HepG2 (cell line): ENCODE measurements around the gene AJM1. TPM values are rescaled to one million over a fixed set of nuclear protein-coding genes. Genes with fewer than 3 reads are reported as not detected.

Experiments
- AKAP8 ChIP-seq: sonication (generic); formaldehyde crosslinking; IDR thresholded peaks from 2 replicates; pipeline ENCODE4 v1.5.1; 2020; ENCODE audit warnings: mild to moderate bottlenecking, missing genetic modification reagents
- CCDC6 ChIP-seq: sonication (generic); formaldehyde crosslinking; IDR thresholded peaks from 2 replicates; pipeline ENCODE4 v1.8.1; 2022; ENCODE audit warnings: mild to moderate bottlenecking, missing genetic modification reagents, moderate library complexity
- ETS1 ChIP-seq: sonication (generic); formaldehyde crosslinking; IDR thresholded peaks from 2 replicates; pipeline ENCODE4 v1.4.0; 2020; ENCODE audit warnings: missing genetic modification reagents
- GABPB1 ChIP-seq: IDR thresholded peaks from 2 replicates; pipeline ENCODE4 v1.6.1; 2016; ENCODE audit warnings: mild to moderate bottlenecking, missing genetic modification reagents, moderate library complexity, missing compliant biosample characterization
- GTF3A ChIP-seq: sonication (generic); formaldehyde crosslinking; conservative IDR thresholded peaks from 2 replicates; pipeline ENCODE4 v1.4.0; 2020; ENCODE audit warnings: mild to moderate bottlenecking, missing genetic modification reagents
- HDAC2 ChIP-seq: sonication (generic); formaldehyde crosslinking; IDR thresholded peaks from 2 replicates; pipeline ENCODE4 v1.4.0; 2020; ENCODE audit warnings: missing genetic modification reagents
- IRF2 ChIP-seq: IDR thresholded peaks from 2 replicates; pipeline ENCODE4 v1.6.1; 2018; ENCODE audit warnings: missing genetic modification reagents, missing compliant biosample characterization
- MTF1 ChIP-seq: sonication (generic); formaldehyde crosslinking; IDR thresholded peaks from 2 replicates; pipeline ENCODE4 v1.5.0; 2020; ENCODE audit warnings: missing genetic modification reagents
- NKX3-1 ChIP-seq: sonication (generic); formaldehyde crosslinking; IDR thresholded peaks from 2 replicates; pipeline ENCODE4 v1.5.0; 2020; ENCODE audit warnings: missing genetic modification reagents
- POLR2A ChIP-seq, 2 experiments: IDR thresholded peaks; 2 replicates each; pipeline ENCODE4 v1.6.1; 2011; ENCODE audit warnings: low read depth in 2 of 2, low read length in 2 of 2, mild to moderate bottlenecking in 1 of 2, moderate library complexity in 1 of 2; ENCODE audit not compliant: insufficient read depth in 1 of 2
- RBM39 ChIP-seq: fragments of 200-400 bp; formaldehyde crosslinking; IDR thresholded peaks from one replicate; pipeline ENCODE4 v1.6.1; 2018; ENCODE audit warnings: antibody characterized with exemption, mild to moderate bottlenecking, low read depth, low read length; ENCODE audit not compliant: poor library complexity, severe bottlenecking
- REL ChIP-seq: sonication (generic); formaldehyde crosslinking; conservative IDR thresholded peaks from 2 replicates; pipeline ENCODE4 v1.8.0; 2022; ENCODE audit warnings: mild to moderate bottlenecking, missing genetic modification reagents, moderate library complexity
- RNF2 ChIP-seq: fragments of 450-650 bp; conservative IDR thresholded peaks from 2 replicates; pipeline ENCODE4 v1.6.1; 2016; ENCODE audit warnings: low read depth
- SPEN ChIP-seq: sonication (generic); formaldehyde crosslinking; IDR thresholded peaks from 2 replicates; pipeline ENCODE4 v1.5.1; 2020; ENCODE audit warnings: low read depth, mild to moderate bottlenecking, missing genetic modification reagents
- TAF1 ChIP-seq: sonication (generic); formaldehyde crosslinking; IDR thresholded peaks from 2 replicates; pipeline ENCODE4 v1.4.0; 2020; ENCODE audit warnings: missing genetic modification reagents
- TBX2 ChIP-seq: sonication (generic); formaldehyde crosslinking; IDR thresholded peaks from 2 replicates; pipeline ENCODE4 v1.5.0; 2020; ENCODE audit warnings: missing genetic modification reagents, mild to moderate bottlenecking, borderline replicate concordance
- ZNF136 ChIP-seq: sonication (generic); formaldehyde crosslinking; IDR thresholded peaks from 2 replicates; pipeline ENCODE4 v1.8.1; 2022; ENCODE audit warnings: low read depth, mild to moderate bottlenecking, moderate library complexity, missing genetic modification reagents
- ZNF20 ChIP-seq: sonication (generic); formaldehyde crosslinking; IDR thresholded peaks from 2 replicates; pipeline ENCODE4 v1.4.0; 2020; ENCODE audit warnings: mild to moderate bottlenecking, moderate library complexity, missing genetic modification reagents
- ZNF225 ChIP-seq: sonication (generic); formaldehyde crosslinking; IDR thresholded peaks from 2 replicates; pipeline ENCODE4 v1.4.0; 2020; ENCODE audit warnings: mild to moderate bottlenecking, missing genetic modification reagents
- ZNF674 ChIP-seq: sonication (generic); formaldehyde crosslinking; IDR thresholded peaks from 2 replicates; pipeline ENCODE4 v1.5.0; 2020; ENCODE audit warnings: low read depth, mild to moderate bottlenecking, missing genetic modification reagents
- ZNF703 ChIP-seq: sonication (generic); formaldehyde crosslinking; IDR thresholded peaks from 2 replicates; pipeline ENCODE4 v1.5.1; 2020; ENCODE audit warnings: missing genetic modification reagents, mild to moderate bottlenecking, moderate library complexity, borderline replicate concordance
- polyA plus RNA-seq, 8 experiments: library from polyadenylated mRNA; depleted of rRNA in 3 of 8; stranded (reverse) in 7 of 8; unstranded in 1 of 8; fragments of >200 nt; fragmentation: Illumina TruSeq in 4 of 8; extraction: Trizol in 4 of 8; gene quantifications; 2 replicates each; pipeline versions ENCODE4 v1.2.1 to v1.2.3, GENCODE V29; 2011 to 2016; ENCODE audit warnings: low read depth in 4 of 8, missing spikeins in 1 of 8, mixed read lengths in 1 of 8; ENCODE audit not compliant: insufficient read depth in 1 of 8
- total RNA-seq, 5 experiments: library from RNA; depleted of rRNA; stranded (reverse); fragments of >200 nt; fragmentation: Illumina TruSeq; extraction: Trizol; gene quantifications; 2 replicates each; pipeline ENCODE4 v1.2.3, GENCODE V29; 2016; ENCODE audit warnings: low read depth in 1 of 5
- TF ChIP-seq, protein P1 (sequence below): sonication (generic); formaldehyde crosslinking; IDR thresholded peaks from 2 replicates; pipeline ENCODE4 v1.5.0; 2020; ENCODE audit warnings: missing genetic modification reagents
- TF ChIP-seq, protein P2 (sequence below): IDR thresholded peaks from 2 replicates; pipeline ENCODE4 v1.6.1; 2018; ENCODE audit warnings: missing genetic modification reagents, mild to moderate bottlenecking, missing compliant biosample characterization

The AJM1 gene
- total and polyA plus RNA-seq, 2 of the 13 experiments (the other 11 are each of a cell fraction or from before 2014, with no cell fraction given) = 1.1 to 1.2 TPM

GRCh38 chr9:136807281-136808074 is 34.8 kb upstream of the AJM1 start, which contains the start of gene RABL6 (continued):
- peak; percentile 70 for TF ChIP-seq TBX2 (CRISPR knock-in tag)
- no peak for TF ChIP-seq GTF3A
- 0 out of 4 replicates have a peak, but pooled peaks of 1 of the 2 experiments have one; percentile 23 for TF ChIP-seq POLR2A (IDR thresholded peaks at IDR 0.05; ENCODE audit: insufficient read depth in 1 of 2, low read depth in 2 of 2, low read length in 2 of 2)
- TF ChIP-seq ZNF136 = no peak
- TF ChIP-seq, protein P1, sequence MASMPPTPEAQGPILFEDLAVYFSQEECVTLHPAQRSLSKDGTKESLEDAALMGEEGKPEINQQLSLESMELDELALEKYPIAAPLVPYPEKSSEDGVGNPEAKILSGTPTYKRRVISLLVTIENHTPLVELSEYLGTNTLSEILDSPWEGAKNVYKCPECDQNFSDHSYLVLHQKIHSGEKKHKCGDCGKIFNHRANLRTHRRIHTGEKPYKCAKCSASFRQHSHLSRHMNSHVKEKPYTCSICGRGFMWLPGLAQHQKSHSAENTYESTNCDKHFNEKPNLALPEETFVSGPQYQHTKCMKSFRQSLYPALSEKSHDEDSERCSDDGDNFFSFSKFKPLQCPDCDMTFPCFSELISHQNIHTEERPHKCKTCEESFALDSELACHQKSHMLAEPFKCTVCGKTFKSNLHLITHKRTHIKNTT (CRISPR knock-in tag) = no peak
- no peak for TF ChIP-seq RNF2
- no peak for TF ChIP-seq MTF1 (CRISPR knock-in tag)
- TF ChIP-seq AKAP8 (CRISPR knock-in tag) = peak; percentile 83
- TF ChIP-seq HDAC2 (CRISPR knock-in tag) = 0 out of 2 replicates have a peak, but pooled peaks have one; percentile 28
- peak; percentile 60 for TF ChIP-seq TAF1 (CRISPR knock-in tag)
- no peak; the same call in 1 of the 2 replicates for TF ChIP-seq ZNF703 (CRISPR knock-in tag)
- TF ChIP-seq, protein P2, sequence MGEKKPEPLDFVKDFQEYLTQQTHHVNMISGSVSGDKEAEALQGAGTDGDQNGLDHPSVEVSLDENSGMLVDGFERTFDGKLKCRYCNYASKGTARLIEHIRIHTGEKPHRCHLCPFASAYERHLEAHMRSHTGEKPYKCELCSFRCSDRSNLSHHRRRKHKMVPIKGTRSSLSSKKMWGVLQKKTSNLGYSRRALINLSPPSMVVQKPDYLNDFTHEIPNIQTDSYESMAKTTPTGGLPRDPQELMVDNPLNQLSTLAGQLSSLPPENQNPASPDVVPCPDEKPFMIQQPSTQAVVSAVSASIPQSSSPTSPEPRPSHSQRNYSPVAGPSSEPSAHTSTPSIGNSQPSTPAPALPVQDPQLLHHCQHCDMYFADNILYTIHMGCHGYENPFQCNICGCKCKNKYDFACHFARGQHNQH (CRISPR knock-in tag) = 0 out of 2 replicates have a peak, but pooled peaks have one; percentile 14
- TF ChIP-seq ZNF20 (CRISPR knock-in tag) = no peak
- peak; percentile 51; the same call in 1 of the 2 replicates for TF ChIP-seq ZNF674 (CRISPR knock-in tag)
- TF ChIP-seq SPEN = peak; percentile 32; the same call in 1 of the 2 replicates
- 0 out of 2 replicates have a peak, but pooled peaks have one; percentile 40 for TF ChIP-seq IRF2
- TF ChIP-seq RBM39 = peak; percentile 72
- TF ChIP-seq GABPB1 = peak; percentile 53; the same call in 1 of the 2 replicates
- TF ChIP-seq REL = 0 out of 2 replicates have a peak, but pooled peaks have one; percentile 33
- TF ChIP-seq ETS1 (CRISPR knock-in tag) = no peak
- TF ChIP-seq ZNF225 (CRISPR knock-in tag) = no peak
- peak; percentile 58 for TF ChIP-seq CCDC6 (CRISPR knock-in tag)
- peak; percentile 43; the same call in 1 of the 2 replicates for TF ChIP-seq NKX3-1
